GM19468 (cell line): Measurements from ENCODE around the gene TMEM141.
"Not testable (repeated sequence)": the region's sequence is repeated elsewhere in the genome, so short reads cannot be mapped to it uniquely, and the experiment has no call there.

Experiments used
- ATAC-seq: cut with Tn5 transposase; IDR thresholded peaks from one replicate; pipeline ENCODE4 v1.9.1; 2021; ENCODE audit warnings: mild to moderate bottlenecking, moderate library complexity, moderate number of reproducible peaks; ENCODE audit not compliant: unreplicated experiment; ENCODE audit errors: extremely low read depth

The TMEM141 gene

GRCh38 chr9:136754626-136755301 lies 36.4 kb upstream of the TMEM141 start:
- ATAC-seq = no peak

- ATAC-seq = not testable (repeated sequence)
Observed at GRCh38 chr9:136755302-136756133, 35.6 kb upstream of the TMEM141 start.

GRCh38 chr9:136756134-136756438 lies 35.1 kb upstream of the TMEM141 start:
- no peak for ATAC-seq

GRCh38 chr9:136756836-136757235 lies 34.3 kb upstream of the TMEM141 start:
- no peak for ATAC-seq

- ATAC-seq = no peak
Observed at GRCh38 chr9:136757328-136757727, 33.8 kb upstream of the TMEM141 start.

GRCh38 chr9:136757751-136758140 lies 33.4 kb upstream of the TMEM141 start:
- ATAC-seq = no peak

- no peak for ATAC-seq
Observed at GRCh38 chr9:136759001-136759400, 32.1 kb upstream of the TMEM141 start.

- no peak for ATAC-seq
Observed at GRCh38 chr9:136759436-136760325, 31.5 kb upstream of the TMEM141 start.

- no peak for ATAC-seq
Observed at GRCh38 chr9:136760424-136760823, 30.7 kb upstream of the TMEM141 start.

GRCh38 chr9:136760834-136761544 lies 30.2 kb upstream of the TMEM141 start:
- ATAC-seq = not testable (repeated sequence)

- no peak for ATAC-seq
Observed at GRCh38 chr9:136761545-136761981, 29.6 kb upstream of the TMEM141 start.

GRCh38 chr9:136762221-136762691 lies 28.9 kb upstream of the TMEM141 start:
- no peak for ATAC-seq

- ATAC-seq = no peak
Observed at GRCh38 chr9:136762915-136763648, 28.1 kb upstream of the TMEM141 start.

- no peak for ATAC-seq
Observed at GRCh38 chr9:136763649-136764035, 27.5 kb upstream of the TMEM141 start.

- ATAC-seq = no peak
Observed at GRCh38 chr9:136764301-136764891, 26.7 kb upstream of the TMEM141 start, which contains the start of gene LCN15. Gene LCN15, minus strand, starts transcription at chr9:136764518. Its CDS starts 30 bp downstream, at chr9:136764488.

GRCh38 chr9:136765041-136765440 lies 26.1 kb upstream of the TMEM141 start:
- ATAC-seq = no peak

GRCh38 chr9:136765745-136766409 lies 25.3 kb upstream of the TMEM141 start:
- peak; percentile 42 for ATAC-seq

- not testable (repeated sequence) for ATAC-seq
Observed at GRCh38 chr9:136766410-136767120, 24.6 kb upstream of the TMEM141 start.
